ENCODE data around the gene PGM1. TPM values are rescaled to one million over a fixed set of nuclear protein-coding genes. Genes with fewer than 3 reads are reported as not detected.

Gene PGM1
- total RNA-seq, 1 experiment from 2014 or later: 54.6 TPM

- peaks cover 7 to 17% of the 10 kb centered on the region in 2 experiments for H3K4me1 ChIP-seq (ENCODE audit: control insufficient read depth in 1 of 2, insufficient read depth in 2 of 2, low read length in 2 of 2)
- H3K4me2 ChIP-seq (ENCODE audit: low read length): no peak overlapping the region
These were observed 116.1 kb downstream of the PGM1 start for GRCh38 chr1:63709267-63709828.

More at GRCh38 chr1:63709267-63709828, 116.1 kb downstream of the PGM1 start:
- Histone ChIP-seq H3K79me2 (ENCODE audit: insufficient read depth, low read length) (no peaks in the 10 kb centered on the region), H3K27me3 (ENCODE audit: insufficient read depth, low read length) (peaks cover 6% of the 10 kb centered on the region; the same call in 1 of the 2 replicates), H3K36me3 (ENCODE audit: control insufficient read depth in 1 of 2, insufficient read depth in 2 of 2, low read length in 2 of 2) (no peaks in the 10 kb centered on the region), H3K9me3 (ENCODE audit: control insufficient read depth in 1 of 2, insufficient read depth in 1 of 2, low read depth in 1 of 2, low read length in 2 of 2) (no peaks in the 10 kb centered on the region), H3K9ac (ENCODE audit: low read length) (no peak overlapping the region), H3K4me3 (replicated peaks in 1 of 2; ENCODE audit: low read depth in 1 of 2, low read length in 2 of 2) (no peak overlapping the region), H2AFZ (ENCODE audit: low read depth, low read length, poor library complexity, severe bottlenecking) (no peak overlapping the region), H4K20me1 (ENCODE audit: insufficient read depth) (no peaks in the 10 kb centered on the region), H3K9me2 (ENCODE audit: insufficient read depth) (no peaks in the 10 kb centered on the region), H3K27ac (ENCODE audit: low read depth, low read length) (no peak overlapping the region)
- CTCF ChIA-PET: no interaction called here
- intact Hi-C loops (cut with micrococcal nuclease): no loop called here
- POLR2A ChIA-PET: no interaction called here
- ATAC-seq (no peak), DNase-seq (ENCODE audit: low read depth, low spot score) (no peak)
- no TSS peak for BruUV-seq (replicated peaks)
- TF ChIP-seq YY1 (IDR thresholded peaks at IDR 0.05; ENCODE audit: extremely low read depth, insufficient replicate concordance, low read depth, low read length) (no peak), SP1 (IDR thresholded peaks at IDR 0.05; ENCODE audit: low read depth) (no peak), RAD21 (IDR thresholded peaks at IDR 0.05; ENCODE audit: low read depth) (no peak), POLR2A (IDR thresholded peaks at IDR 0.05; ENCODE audit: borderline replicate concordance, extremely low read depth, insufficient read depth, insufficient read length) (no peak), EGR1 (IDR thresholded peaks at IDR 0.05; ENCODE audit: low read depth) (no peak), SIN3A (IDR thresholded peaks at IDR 0.05; ENCODE audit: low read depth) (no peak), ELF1 (IDR thresholded peaks at IDR 0.05; ENCODE audit: borderline replicate concordance, low read depth) (no peak), EZH2 (IDR thresholded peaks at IDR 0.05) (no peak), SRF (IDR thresholded peaks at IDR 0.05; ENCODE audit: low read depth) (no peak), CBX3 (IDR thresholded peaks at IDR 0.05; ENCODE audit: low read depth) (no peak), TCF7L2 (IDR thresholded peaks at IDR 0.05; ENCODE audit: borderline replicate concordance, extremely low read depth, insufficient read depth, insufficient read length) (no peak), REST (IDR thresholded peaks at IDR 0.05; ENCODE audit: low read depth) (no peak), ZFX (IDR thresholded peaks at IDR 0.05) (no peak), POLR2AphosphoS5 (IDR thresholded peaks at IDR 0.05; ENCODE audit: low read depth, low read length) (no peak), JUND (IDR thresholded peaks at IDR 0.05) (no peak), ZNF274 (IDR thresholded peaks at IDR 0.05; ENCODE audit: low read depth, low read length) (no peak)
- TF ChIP-seq, protein P1, sequence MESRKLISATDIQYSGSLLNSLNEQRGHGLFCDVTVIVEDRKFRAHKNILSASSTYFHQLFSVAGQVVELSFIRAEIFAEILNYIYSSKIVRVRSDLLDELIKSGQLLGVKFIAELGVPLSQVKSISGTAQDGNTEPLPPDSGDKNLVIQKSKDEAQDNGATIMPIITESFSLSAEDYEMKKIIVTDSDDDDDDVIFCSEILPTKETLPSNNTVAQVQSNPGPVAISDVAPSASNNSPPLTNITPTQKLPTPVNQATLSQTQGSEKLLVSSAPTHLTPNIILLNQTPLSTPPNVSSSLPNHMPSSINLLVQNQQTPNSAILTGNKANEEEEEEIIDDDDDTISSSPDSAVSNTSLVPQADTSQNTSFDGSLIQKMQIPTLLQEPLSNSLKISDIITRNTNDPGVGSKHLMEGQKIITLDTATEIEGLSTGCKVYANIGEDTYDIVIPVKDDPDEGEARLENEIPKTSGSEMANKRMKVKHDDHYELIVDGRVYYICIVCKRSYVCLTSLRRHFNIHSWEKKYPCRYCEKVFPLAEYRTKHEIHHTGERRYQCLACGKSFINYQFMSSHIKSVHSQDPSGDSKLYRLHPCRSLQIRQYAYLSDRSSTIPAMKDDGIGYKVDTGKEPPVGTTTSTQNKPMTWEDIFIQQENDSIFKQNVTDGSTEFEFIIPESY (IDR thresholded peaks at IDR 0.05; ENCODE audit: extremely low read depth, insufficient replicate concordance, low read length): no peak
- TF ChIP-seq, protein P2, sequence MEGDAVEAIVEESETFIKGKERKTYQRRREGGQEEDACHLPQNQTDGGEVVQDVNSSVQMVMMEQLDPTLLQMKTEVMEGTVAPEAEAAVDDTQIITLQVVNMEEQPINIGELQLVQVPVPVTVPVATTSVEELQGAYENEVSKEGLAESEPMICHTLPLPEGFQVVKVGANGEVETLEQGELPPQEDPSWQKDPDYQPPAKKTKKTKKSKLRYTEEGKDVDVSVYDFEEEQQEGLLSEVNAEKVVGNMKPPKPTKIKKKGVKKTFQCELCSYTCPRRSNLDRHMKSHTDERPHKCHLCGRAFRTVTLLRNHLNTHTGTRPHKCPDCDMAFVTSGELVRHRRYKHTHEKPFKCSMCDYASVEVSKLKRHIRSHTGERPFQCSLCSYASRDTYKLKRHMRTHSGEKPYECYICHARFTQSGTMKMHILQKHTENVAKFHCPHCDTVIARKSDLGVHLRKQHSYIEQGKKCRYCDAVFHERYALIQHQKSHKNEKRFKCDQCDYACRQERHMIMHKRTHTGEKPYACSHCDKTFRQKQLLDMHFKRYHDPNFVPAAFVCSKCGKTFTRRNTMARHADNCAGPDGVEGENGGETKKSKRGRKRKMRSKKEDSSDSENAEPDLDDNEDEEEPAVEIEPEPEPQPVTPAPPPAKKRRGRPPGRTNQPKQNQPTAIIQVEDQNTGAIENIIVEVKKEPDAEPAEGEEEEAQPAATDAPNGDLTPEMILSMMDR (IDR thresholded peaks at IDR 0.05 in 2 of 3, conservative IDR thresholded peaks at IDR 0.05 in 1 of 3; ENCODE audit: borderline replicate concordance in 1 of 3, insufficient read depth in 1 of 3, low read depth in 2 of 3, low read length in 2 of 3): no peak
- RAD21 ChIA-PET (ENCODE audit: low non-redundant PET in 1 of 2, low total read pairs in 2 of 2, uncharacterized antibody in 2 of 2, unreplicated experiment in 2 of 2): no interaction called here

Data from HCT116 (cell line).